RCC 7860 (cell line): ENCODE data around the gene SMIM32.

Experiments used
- DNase-seq: peaks from one replicate; pipeline ENCODE4 v3.0.0-alpha.2; 2015; ENCODE audit warnings: low spot score
- FAIRE-seq: peaks from 2 replicates; lab custom pipeline; 2012; peaks lifted over from hg19 to GRCh38; lab: Jason Lieb, UNC

The SMIM32 gene

GRCh38 chr5:136192526-136193321 is at the start of gene SMIM32:
SMIM32 (minus strand) TSS chr5:136193162; CDS start chr5:136192524, 638 bp downstream.
- no peak for DNase-seq

GRCh38 chr5:136242611-136243010 is 49.6 kb upstream of the SMIM32 start:
- FAIRE-seq = no peak

More at GRCh38 chr5:136192526-136193321, at the start of gene SMIM32:
- no peak for FAIRE-seq

GRCh38 chr5:136242136-136242535 is 49.2 kb upstream of the SMIM32 start:
- FAIRE-seq (no peak), DNase-seq (no peak)

More at GRCh38 chr5:136242611-136243010, 49.6 kb upstream of the SMIM32 start:
- no peak for DNase-seq

GRCh38 chr5:136240894-136241293 is 47.9 kb upstream of the SMIM32 start:
- DNase-seq (no peak), FAIRE-seq (no peak)

GRCh38 chr5:136236479-136237083 is 43.6 kb upstream of the SMIM32 start:
- DNase-seq (peak; percentile 8), FAIRE-seq (peak; percentile 72)

- DNase-seq (peak; percentile 97), FAIRE-seq (peak; percentile 99)
These were observed 42.4 kb upstream of the SMIM32 start for GRCh38 chr5:136235321-136235720.

- FAIRE-seq (no peak), DNase-seq (no peak)
These were observed 39.4 kb upstream of the SMIM32 start for GRCh38 chr5:136232316-136232715.

- FAIRE-seq = no peak
These were observed 37.2 kb upstream of the SMIM32 start for GRCh38 chr5:136230176-136230575.

GRCh38 chr5:136228136-136228757 is 35.3 kb upstream of the SMIM32 start:
- DNase-seq = no peak
- FAIRE-seq = no peak

More at GRCh38 chr5:136230176-136230575, 37.2 kb upstream of the SMIM32 start:
- DNase-seq = no peak

- peak; percentile 89 for FAIRE-seq
- no peak for DNase-seq
These were observed 33.4 kb upstream of the SMIM32 start for GRCh38 chr5:136226401-136226800.

- no peak for DNase-seq
- peak; percentile 49 for FAIRE-seq
These were observed 32.8 kb upstream of the SMIM32 start for GRCh38 chr5:136225796-136226195.

- DNase-seq (peak; percentile 28), FAIRE-seq (peak; percentile 23)
These were observed 29.7 kb upstream of the SMIM32 start for GRCh38 chr5:136222580-136223235.

- no peak for DNase-seq
- FAIRE-seq = no peak
These were observed 28.4 kb upstream of the SMIM32 start for GRCh38 chr5:136221340-136221739.

- DNase-seq = no peak
- no peak for FAIRE-seq
These were observed 23.3 kb upstream of the SMIM32 start for GRCh38 chr5:136216230-136216629.

GRCh38 chr5:136215812-136216211 is 22.9 kb upstream of the SMIM32 start:
- no peak for DNase-seq
- FAIRE-seq = no peak

GRCh38 chr5:136213919-136214493 is 21.0 kb upstream of the SMIM32 start:
- no peak for DNase-seq
- FAIRE-seq = no peak

GRCh38 chr5:136212252-136212721 is 19.3 kb upstream of the SMIM32 start:
- no peak for DNase-seq
- no peak for FAIRE-seq

- DNase-seq (no peak), FAIRE-seq (no peak)
These were observed 18.5 kb upstream of the SMIM32 start for GRCh38 chr5:136211282-136212040.

GRCh38 chr5:136210259-136210658 is 17.3 kb upstream of the SMIM32 start:
- no peak for FAIRE-seq

GRCh38 chr5:136209346-136209910 is 16.5 kb upstream of the SMIM32 start:
- FAIRE-seq = no peak

More at GRCh38 chr5:136210259-136210658, 17.3 kb upstream of the SMIM32 start:
- DNase-seq = no peak

More at GRCh38 chr5:136209346-136209910, 16.5 kb upstream of the SMIM32 start:
- DNase-seq = no peak
